GM21515 (cell line): ENCODE results near the gene LTC4S.
"Not testable (repeated sequence)": the region's sequence is repeated elsewhere in the genome, so short reads cannot be mapped to it uniquely, and the experiment has no call there.

Source experiments
- ATAC-seq: cut with Tn5 transposase; IDR thresholded peaks from one replicate; pipeline ENCODE4 v1.9.1; 2021; ENCODE audit not compliant: unreplicated experiment

LTC4S gene

DNA sequence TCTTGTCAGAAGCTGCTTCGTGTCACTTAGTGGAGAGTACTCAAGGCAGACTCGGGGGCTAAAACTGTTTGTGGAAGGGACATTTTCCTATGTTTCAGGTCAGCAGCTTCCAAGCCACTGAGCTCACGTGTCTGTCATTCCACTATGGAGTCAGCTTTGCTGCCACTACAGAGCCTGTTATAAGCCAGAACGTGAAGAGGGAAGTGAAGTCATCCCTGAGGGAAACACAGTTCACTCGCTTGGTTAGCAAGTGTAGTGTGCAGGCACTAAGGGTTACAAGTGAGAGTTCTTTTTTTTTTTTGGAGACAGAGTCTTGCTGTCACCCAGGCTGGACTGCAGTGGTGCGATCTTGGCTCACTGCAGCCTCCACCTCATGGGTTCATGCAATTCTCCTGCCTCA, 24.5 kb upstream of the LTC4S start:
- no peak for ATAC-seq

DNA sequence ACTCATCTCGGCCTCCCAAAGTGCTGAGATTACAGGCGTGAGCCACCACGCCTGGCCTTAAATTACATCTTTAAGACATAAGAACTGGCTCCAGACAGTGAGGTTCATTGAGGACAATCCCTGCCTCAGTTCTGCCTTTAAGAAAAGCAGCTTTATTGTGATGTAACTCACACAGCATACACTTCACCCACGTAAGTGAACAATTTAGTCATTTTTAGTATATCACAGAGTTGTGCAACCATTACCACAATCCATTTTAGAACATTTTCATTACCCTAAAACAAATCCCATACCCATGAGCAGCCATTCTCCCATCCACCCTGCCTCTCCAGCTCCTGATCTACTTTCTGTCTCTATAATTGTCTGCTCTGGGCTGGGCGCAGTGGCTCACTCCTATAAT, 24.0 kb upstream of the LTC4S start:
- ATAC-seq: no peak

- ATAC-seq: no peak
Measured at GRCh38 chr5:179771311-179771895, 22.4 kb upstream of the LTC4S start.

DNA sequence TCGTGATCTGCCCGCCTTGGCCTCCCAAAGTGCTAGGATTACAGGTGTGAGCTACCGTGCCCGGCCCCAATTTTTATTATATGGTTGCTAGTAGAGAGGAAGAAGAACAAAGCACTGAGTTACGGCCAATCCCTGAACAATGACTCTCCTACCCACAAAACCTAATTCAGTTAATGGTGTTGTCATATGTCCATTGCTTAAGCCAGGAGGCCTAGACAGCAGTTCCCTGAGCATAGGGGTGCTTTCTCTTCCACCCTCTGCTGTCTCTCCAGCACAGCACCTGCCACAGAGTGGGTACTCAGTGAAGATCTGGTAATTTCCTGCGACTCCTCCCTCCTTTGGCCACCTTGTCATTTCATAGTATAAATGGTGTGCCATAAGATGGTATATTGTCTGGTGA, 21.4 kb upstream of the LTC4S start:
- ATAC-seq: no peak

DNA sequence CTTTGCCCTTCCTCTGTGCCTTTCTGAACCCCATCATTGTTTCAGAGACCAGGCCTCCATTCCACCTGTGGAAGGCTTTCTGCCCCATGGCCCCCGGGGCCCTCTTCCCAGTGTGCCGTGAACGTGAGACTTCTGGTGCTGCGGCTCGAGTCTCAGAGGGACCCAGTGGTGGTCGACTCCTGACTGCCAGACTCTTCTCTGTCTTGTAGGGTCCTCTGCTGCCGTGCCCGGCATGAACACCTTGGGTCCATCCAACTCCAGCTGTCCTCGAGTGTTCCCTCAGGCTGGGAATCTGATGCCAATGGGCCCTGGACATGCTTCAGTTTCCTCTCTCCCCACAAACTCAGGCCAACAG, 20.1 kb upstream of the LTC4S start:
- ATAC-seq: no peak

DNA sequence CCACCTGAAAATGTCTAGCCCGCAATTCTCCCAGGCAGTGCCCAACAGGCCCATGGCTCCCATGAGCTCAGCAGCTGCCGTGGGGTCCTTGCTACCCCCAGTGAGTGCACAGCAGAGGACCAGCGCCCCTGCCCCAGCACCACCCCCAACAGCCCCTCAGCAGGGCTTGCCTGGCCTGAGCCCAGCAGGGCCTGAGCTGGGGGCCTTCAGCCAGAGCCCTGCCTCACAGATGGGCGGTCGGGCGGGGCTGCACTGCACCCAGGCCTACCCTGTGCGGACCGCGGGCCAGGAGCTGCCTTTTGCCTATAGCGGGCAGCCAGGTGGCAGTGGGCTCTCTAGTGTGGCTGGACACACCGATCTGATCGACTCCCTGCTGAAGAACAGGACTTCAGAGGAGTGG, 19.3 kb upstream of the LTC4S start:
- no peak for ATAC-seq

GRCh38 chr5:179776411-179776938, 17.3 kb upstream of the LTC4S start:
- ATAC-seq: no peak

- no peak for ATAC-seq
Measured at GRCh38 chr5:179777456-179777855, 16.3 kb upstream of the LTC4S start.

GRCh38 chr5:179777909-179778308, 15.9 kb upstream of the LTC4S start:
- no peak for ATAC-seq

GRCh38 chr5:179778591-179778990, 15.2 kb upstream of the LTC4S start:
- no peak for ATAC-seq

GRCh38 chr5:179779826-179780225, 14.0 kb upstream of the LTC4S start:
- no peak for ATAC-seq

- ATAC-seq: no peak
Measured at GRCh38 chr5:179780362-179780761, 13.4 kb upstream of the LTC4S start.

- no peak for ATAC-seq
Measured at GRCh38 chr5:179781846-179782245, 11.9 kb upstream of the LTC4S start.

DNA sequence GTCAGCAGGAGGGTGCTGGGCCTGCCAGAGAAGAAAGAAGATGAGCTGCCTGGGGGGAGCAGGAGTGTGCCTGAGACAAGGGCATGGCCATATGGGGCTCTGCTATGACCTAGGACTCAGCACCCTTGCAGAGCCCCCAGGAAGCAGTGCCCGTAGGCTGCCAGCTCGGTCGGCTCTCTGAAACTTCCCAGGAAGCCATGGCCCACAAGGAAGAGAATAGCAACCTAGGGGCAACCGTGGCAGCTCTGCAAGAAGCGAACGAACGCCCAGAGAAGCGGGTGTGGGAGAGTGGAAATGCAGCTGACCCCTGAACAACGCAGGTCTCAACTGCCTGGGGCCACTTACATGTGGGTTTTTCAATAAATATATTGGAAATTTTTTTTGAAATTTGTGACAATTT, 10.7 kb upstream of the LTC4S start:
- no peak for ATAC-seq

DNA sequence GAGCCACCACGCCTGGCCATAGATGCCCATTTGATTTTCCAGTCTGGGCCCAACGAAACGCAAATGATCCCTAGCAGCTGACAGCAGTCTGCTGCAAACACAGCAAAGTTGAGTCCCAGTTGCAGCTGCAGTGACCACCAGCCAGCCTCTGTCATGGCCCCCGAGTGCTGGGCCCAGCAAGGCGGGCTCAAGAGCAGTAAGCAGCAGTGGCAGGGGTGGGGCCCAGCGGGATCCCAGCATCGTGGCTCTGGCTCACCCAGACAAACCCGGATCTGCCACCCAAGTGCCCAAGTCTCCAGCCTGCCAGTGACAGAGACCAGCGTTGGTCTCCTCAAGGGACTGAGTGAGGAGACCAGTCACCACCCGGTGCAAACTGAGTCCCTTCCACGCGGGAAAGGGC, 6.9 kb upstream of the LTC4S start:
- no peak for ATAC-seq

GRCh38 chr5:179788193-179788854, 5.5 kb upstream of the LTC4S start:
- ATAC-seq: no peak

- not testable (repeated sequence) for ATAC-seq
Measured at GRCh38 chr5:179789278-179789677, 4.5 kb upstream of the LTC4S start.

DNA sequence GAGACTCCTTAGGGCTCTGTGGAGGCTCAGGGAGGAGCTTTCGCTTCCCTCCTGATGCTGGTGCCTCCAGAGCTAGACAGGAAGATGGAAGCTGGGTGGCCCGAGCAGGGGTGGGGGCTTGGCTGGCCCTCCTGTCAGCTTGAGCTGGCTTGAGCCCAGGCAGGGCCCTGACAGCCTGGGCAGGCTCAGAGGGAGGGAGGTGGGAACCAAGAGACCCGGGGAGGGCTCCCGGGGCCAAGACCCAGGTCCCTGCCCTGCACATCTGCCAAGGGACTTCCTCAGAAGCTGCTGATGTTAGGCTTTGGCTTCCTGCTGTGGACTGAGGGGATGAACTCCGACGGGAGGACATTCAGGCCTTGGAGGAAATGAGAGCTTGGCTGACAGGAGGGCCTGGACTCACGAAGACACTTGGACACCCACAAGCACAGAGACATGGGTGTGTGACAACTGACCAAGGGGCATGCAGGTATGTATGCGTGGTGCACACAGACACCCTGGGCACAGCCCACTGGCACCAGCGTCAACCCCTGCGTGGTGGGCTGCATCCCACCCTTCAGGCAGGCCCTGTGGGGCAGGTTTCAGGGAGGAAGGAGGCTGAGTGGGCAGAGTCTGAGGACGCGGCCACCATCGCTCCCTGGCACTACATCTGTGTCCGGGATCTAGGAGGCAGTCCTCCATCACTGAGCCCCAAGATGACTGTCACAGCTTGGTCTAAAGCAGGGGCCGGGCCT, 1.7 kb upstream of the LTC4S start:
- ATAC-seq: no peak

- no peak for ATAC-seq
Measured at GRCh38 chr5:179792612-179793467, 946 bp upstream of the LTC4S start.

GRCh38 chr5:179794171-179794570, 385 bp downstream of the LTC4S start:
- ATAC-seq: no peak

DNA sequence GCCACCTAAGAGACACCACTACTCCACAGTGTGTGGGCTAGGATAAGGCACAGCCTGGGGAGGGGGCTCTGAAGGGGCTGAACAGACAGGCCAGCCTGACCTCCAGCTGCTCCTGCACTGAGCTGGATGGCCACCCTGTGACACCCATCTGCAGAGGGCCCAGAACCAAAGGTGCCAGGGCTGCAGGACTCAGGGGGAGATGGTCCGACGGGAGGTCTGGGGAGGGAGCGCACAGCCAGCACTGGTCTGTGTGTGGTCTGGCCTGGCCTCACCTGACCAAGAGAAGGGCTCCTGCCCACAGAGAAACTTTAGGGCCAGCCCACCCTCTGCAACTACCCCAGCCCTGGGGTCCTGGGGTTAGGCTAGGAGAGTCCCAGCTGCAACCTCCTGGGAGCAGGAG, 789 bp downstream of the LTC4S start:
- no peak for ATAC-seq
